Esophagus squamous epithelium (tissue), 4 donors: ENCODE measurements around the gene TVP23C.

Experiments
- CTCF ChIP-seq, 6 experiments: fragments of 450-650 bp in 4 of 6; fragments of 200-600 bp in 2 of 6; sonication (generic) in 2 of 6; IDR thresholded peaks; one replicate each; pipeline ENCODE4 v1.5.1; 2016 to 2019; ENCODE audit warnings: antibody characterized with exemption in 6 of 6, mild to moderate bottlenecking in 4 of 6, moderate library complexity in 4 of 6
- POLR2A ChIP-seq, 4 donors: fragments of 450-650 bp; IDR thresholded peaks; one replicate each; pipeline ENCODE4 v1.6.1; 2017; ENCODE audit warnings: antibody characterized with exemption in 4 of 4, mild to moderate bottlenecking in 4 of 4, moderate library complexity in 3 of 4

DNA sequence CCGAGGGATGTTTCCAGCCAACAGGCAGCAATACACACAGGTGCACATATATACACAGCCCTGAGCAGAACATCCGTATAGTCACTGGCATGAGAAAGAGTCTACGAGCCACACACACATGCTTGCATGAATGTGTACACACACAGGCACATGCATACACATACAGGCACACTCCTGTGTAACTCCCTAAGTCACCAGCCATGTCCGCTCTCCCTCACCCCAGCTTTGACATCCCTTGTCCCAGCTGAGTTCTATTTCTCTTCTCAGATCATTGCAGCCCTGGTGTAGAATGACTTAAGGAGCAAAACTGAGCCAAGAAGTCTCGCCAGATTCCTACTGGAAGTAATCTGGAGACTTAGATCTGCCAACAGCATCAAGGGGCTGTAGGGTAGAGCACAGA, 108.9 kb downstream of the TVP23C start:
- TF ChIP-seq CTCF (IDR thresholded peaks at IDR 0.05), result no peak
- no peak for TF ChIP-seq POLR2A (IDR thresholded peaks at IDR 0.05)
